Right lobe of liver (tissue), 6 donors: Measurements from ENCODE around the gene WNT16. TPM values are rescaled to one million over a fixed set of nuclear protein-coding genes. Genes with fewer than 3 reads are reported as not detected.

Experiments used
- ATAC-seq, 4 donors: fragments of 200-7000 bp; cut with Tn5 transposase; one replicate each; pipeline ENCODE4 v1.9.1; 2020; ENCODE audit warnings: mild to moderate bottlenecking in 4 of 4, moderate library complexity in 4 of 4
- DNase-seq, 3 donors: peaks; one replicate each; pipeline ENCODE4 v3.0.0-alpha.2; 2020
- H3K27ac ChIP-seq, 3 donors: fragments of 200-600 bp; one replicate each; pipeline ENCODE4 v1.8.0; 2022
- H3K27me3 ChIP-seq, 2 donors: fragments of 200-600 bp; one replicate each; pipeline ENCODE4 v1.8.0; 2022
- H3K36me3 ChIP-seq, 4 donors: fragments of 200-600 bp; sonication (generic) in 1 of 4; one replicate each; pipeline versions ENCODE4 v1.5.1 to v1.8.0; 2017 to 2022; ENCODE audit warnings: control low read depth in 1 of 4
- H3K4me1 ChIP-seq, 4 donors: fragments of 200-600 bp; sonication (generic) in 1 of 4; one replicate each; pipeline versions ENCODE4 v1.5.1 to v1.8.0; 2017 to 2022; ENCODE audit warnings: control low read depth in 1 of 4
- H3K4me3 ChIP-seq, 3 donors: fragments of 200-600 bp; one replicate each; pipeline ENCODE4 v1.8.0; 2022
- H3K9me3 ChIP-seq, 4 donors: fragments of 200-600 bp; sonication (generic) in 1 of 4; one replicate each; pipeline versions ENCODE4 v1.5.1 to v1.8.0; 2017 to 2022; ENCODE audit warnings: control low read depth in 1 of 4
- CTCF ChIP-seq, 4 donors: fragments of 200-600 bp in 3 of 4; fragments of 450-650 bp in 1 of 4; IDR thresholded peaks; one replicate each; pipeline versions ENCODE4 v1.5.1 to v1.8.0; 2016 to 2022; ENCODE audit warnings: antibody characterized with exemption in 4 of 4, mild to moderate bottlenecking in 2 of 4
- POLR2A ChIP-seq: fragments of 450-650 bp; IDR thresholded peaks from one replicate; pipeline ENCODE4 v1.6.1; 2017; ENCODE audit warnings: antibody characterized with exemption, mild to moderate bottlenecking
- WGBS: methylation state at CpG from one replicate; pipeline ENCODE4 v1.1.6; 2018; ENCODE audit warnings: low coverage, low lambda C conversion rate; ENCODE audit not compliant: insufficient coverage; ENCODE audit errors: missing lambda C conversion rate; 5-methylcytosine and 5-hydroxymethylcytosine counted together
- intact Hi-C, 2 donors: fragments of 100-400 bp; cut with DNase I; formaldehyde crosslinking; loops; one replicate each; pipeline versions ENCODE4 v1.11.2 to v1.14.1; 2022
- total RNA-seq, 6 experiments: library from RNA; depleted of rRNA in 2 of 6; stranded (reverse); fragments of >200 nt in 2 of 6; fragmentation: NEBNext Ultra II Directional in 3 of 6; extraction: Animal tissue kit (Norgen Biotek cat#: 25700) in 3 of 6; gene quantifications; one replicate each; pipeline versions ENCODE4 v1.1.0 to v1.2.4, GENCODE V29; 2016 to 2023
- donor health status: DM: no; HTN: yes; CAD: no.
- donor health status: DM: no; HTN: no; CAD: no.
- donor health status: DM: no; HTN: no; CAD: no.
- donor health status: DM: no; HTN: yes; CAD: no.
- donor health status: DM: no; HTN: yes; CAD: no.

The WNT16 gene
- total RNA-seq, 6 experiments from 2014 or later = not detected

GRCh38 chr7:121282129-121282528 is 46.7 kb upstream of the WNT16 start:
- H3K4me3 ChIP-seq = no peak overlapping the region
- DNase-seq = no peak

GRCh38 chr7:121285066-121285667 is 43.6 kb upstream of the WNT16 start:
- Histone ChIP-seq H3K4me1 (no peaks in the 10 kb centered on the region), H3K36me3 (no peaks in the 10 kb centered on the region), H3K27me3 (no peaks in the 10 kb centered on the region), H3K4me3 (no peak overlapping the region), H3K9me3 (no peaks in the 10 kb centered on the region), H3K27ac (no peak overlapping the region)
- ATAC-seq (no peak), DNase-seq (no peak)
- intact Hi-C loops = no loop called here
- TF ChIP-seq CTCF (IDR thresholded peaks at IDR 0.05) (no peak), POLR2A (no peak)
- 100% methylated on average over 1 of the region's 1 CpG for WGBS

More at GRCh38 chr7:121282129-121282528, 46.7 kb upstream of the WNT16 start:
- WGBS = 88% methylated on average over 3 of the region's 3 CpGs
- TF ChIP-seq POLR2A (no peak), CTCF (IDR thresholded peaks at IDR 0.05) (no peak)
- no peaks in the 10 kb centered on the region for H3K27me3 ChIP-seq
- H3K4me1 ChIP-seq = no peaks in the 10 kb centered on the region
- no peaks in the 10 kb centered on the region for H3K36me3 ChIP-seq
- no peak for ATAC-seq
- no peaks in the 10 kb centered on the region for H3K9me3 ChIP-seq
- intact Hi-C loops = no loop called here
- H3K27ac ChIP-seq = no peak overlapping the region

- 75% methylated on average over 2 of the region's 2 CpGs for whole genome bisulfite sequencing
These were observed 42.6 kb upstream of the WNT16 start for GRCh38 chr7:121286186-121286585.

GRCh38 chr7:121286742-121287734 is 41.8 kb upstream of the WNT16 start:
- H3K9me3 ChIP-seq = no peaks in the 10 kb centered on the region
- no peaks in the 10 kb centered on the region for H3K27me3 ChIP-seq
- H3K4me1 ChIP-seq = no peaks in the 10 kb centered on the region
- no peak for TF ChIP-seq POLR2A
- TF ChIP-seq CTCF (IDR thresholded peaks at IDR 0.05) = no peak
- H3K4me3 ChIP-seq = no peak overlapping the region
- H3K27ac ChIP-seq = no peak overlapping the region
- no peaks in the 10 kb centered on the region for H3K36me3 ChIP-seq
- 76% methylated on average over 3 of the region's 6 CpGs for WGBS
- no peak for DNase-seq
- ATAC-seq = no peak
- intact Hi-C loops = no loop called here

More at GRCh38 chr7:121286186-121286585, 42.6 kb upstream of the WNT16 start:
- ATAC-seq (no peak), DNase-seq (no peak)
- no peak for TF ChIP-seq CTCF (IDR thresholded peaks at IDR 0.05)
- TF ChIP-seq POLR2A = no peak
- Histone ChIP-seq H3K27me3 (no peaks in the 10 kb centered on the region), H3K9me3 (no peaks in the 10 kb centered on the region), H3K27ac (no peak overlapping the region), H3K4me3 (no peak overlapping the region), H3K4me1 (no peaks in the 10 kb centered on the region), H3K36me3 (no peaks in the 10 kb centered on the region)
- intact Hi-C loops = no loop called here
